Ovary (tissue), 9 donors: ENCODE results near the gene PIGO. TPM values are rescaled to one million over a fixed set of nuclear protein-coding genes. Genes with fewer than 3 reads are reported as not detected.

ENCODE experiments used
- DNase-seq, 5 donors: peaks; one replicate each; pipeline ENCODE4 v3.0.0-alpha.2; 2019 to 2020
- H3K27ac ChIP-seq, 2 donors: fragments of 200-600 bp; one replicate each; pipeline versions ENCODE4 v1.5.1 to v1.8.0; 2019 to 2022
- H3K27me3 ChIP-seq: fragments of 200-600 bp; one replicate; pipeline ENCODE4 v1.8.0; 2022
- H3K36me3 ChIP-seq: fragments of 200-600 bp; sonication (generic); one replicate; pipeline ENCODE4 v1.5.1; 2019
- H3K4me1 ChIP-seq: one replicate; pipeline ENCODE4 v1.8.1; 2013; ENCODE audit warnings: mild to moderate bottlenecking, moderate library complexity; ENCODE audit not compliant: insufficient read depth
- H3K4me3 ChIP-seq: fragments of 200-600 bp; sonication (generic); one replicate; pipeline ENCODE4 v1.5.1; 2017
- H3K9me3 ChIP-seq, 2 donors: fragments of 200-600 bp in 1 of 2; sonication (generic) in 1 of 2; one replicate each; pipeline versions ENCODE4 v1.5.1 to v1.8.1; 2013 to 2019; ENCODE audit warnings: mild to moderate bottlenecking in 1 of 2, moderate library complexity in 1 of 2
- CTCF ChIP-seq, 3 donors: fragments of 450-650 bp in 2 of 3; fragments of 200-600 bp in 1 of 3; IDR thresholded peaks; one replicate each; pipeline versions ENCODE4 v1.5.1 to v1.8.0; 2016 to 2022; ENCODE audit warnings: antibody characterized with exemption in 3 of 3, mild to moderate bottlenecking in 1 of 3
- EP300 ChIP-seq: sonication (generic); formaldehyde crosslinking; IDR thresholded peaks from one replicate; pipeline ENCODE4 v1.6.1; 2017; ENCODE audit warnings: antibody characterized with exemption
- POLR2A ChIP-seq: fragments of 450-650 bp; IDR thresholded peaks from one replicate; pipeline ENCODE4 v1.6.1; 2017; ENCODE audit warnings: antibody characterized with exemption, mild to moderate bottlenecking, moderate library complexity
- WGBS, 3 donors: extraction: QIAGEN DNeasy Blood & Tissue Kit in 1 of 3; methylation state at CpG; one replicate each; pipeline versions ENCODE4 v1.1.5 to v1.1.7; 2013 to 2017; 5-methylcytosine and 5-hydroxymethylcytosine counted together
- intact Hi-C, 4 donors: fragments of 100-400 bp; cut with DNase I; formaldehyde crosslinking; loops; one replicate each; pipeline versions ENCODE4 v1.11.0 to v1.15.1; 2022 to 2023
- polyA plus RNA-seq, 2 donors: library from polyadenylated mRNA; stranded (reverse); fragments of 200-250 nt in 1 of 2; fragments of 350-450 nt in 1 of 2; fragmentation: Illumina TruSeq in 1 of 2; extraction: RNeasy Lipid Tissue Mini Kit (QIAGEN cat#74804) in 1 of 2; gene quantifications; one replicate each; pipeline ENCODE4 v1.2.3, GENCODE V29; 2013 to 2014
- total RNA-seq, 7 donors: library from RNA; depleted of rRNA in 2 of 7; stranded (reverse); fragments of >200 nt in 2 of 7; fragmentation: NEBNext Ultra II Directional in 3 of 7; extraction: Animal tissue kit (Norgen Biotek cat#: 25700) in 3 of 7; gene quantifications; one replicate each; pipeline versions ENCODE4 v1.1.0 to v1.2.4, GENCODE V29; 2016 to 2023
- donor health status: DM: no; HTN: no; CAD: no; lungs with moderate emphysema.
- donor health status: DM: no; HTN: no; CAD: no.
- donor health status: Bipolar disorder and iron deficiency.
- donor health status: DM: yes; HTN: yes; CAD: no.
- donor health status: DM: no; HTN: no; CAD: no.
- donor health status: DM: yes; HTN: yes; CAD: no.

Gene PIGO
- total and polyA plus RNA-seq, 9 donors = 12.9 to 22.8 (median 19.6) TPM

- no peaks in the 10 kb centered on the region for H3K36me3 ChIP-seq
- intact Hi-C loops = no loop called here
- H3K4me1 ChIP-seq = no peaks in the 10 kb centered on the region
- 92 to 95% (median 95%) methylated on average over 9 of the region's 9 CpGs for WGBS, 3 donors
- DNase-seq = no peak
- TF ChIP-seq CTCF (IDR thresholded peaks at IDR 0.05) (no peak), EP300 (no peak), POLR2A (no peak)
- no peak overlapping the region for H3K27ac ChIP-seq
- H3K27me3 ChIP-seq = no peaks in the 10 kb centered on the region
- H3K4me3 ChIP-seq = no peak overlapping the region
- H3K9me3 ChIP-seq = no peaks in the 10 kb centered on the region
Measured at GRCh38 chr9:35056571-35057270, 39.7 kb downstream of the PIGO start.

DNA sequence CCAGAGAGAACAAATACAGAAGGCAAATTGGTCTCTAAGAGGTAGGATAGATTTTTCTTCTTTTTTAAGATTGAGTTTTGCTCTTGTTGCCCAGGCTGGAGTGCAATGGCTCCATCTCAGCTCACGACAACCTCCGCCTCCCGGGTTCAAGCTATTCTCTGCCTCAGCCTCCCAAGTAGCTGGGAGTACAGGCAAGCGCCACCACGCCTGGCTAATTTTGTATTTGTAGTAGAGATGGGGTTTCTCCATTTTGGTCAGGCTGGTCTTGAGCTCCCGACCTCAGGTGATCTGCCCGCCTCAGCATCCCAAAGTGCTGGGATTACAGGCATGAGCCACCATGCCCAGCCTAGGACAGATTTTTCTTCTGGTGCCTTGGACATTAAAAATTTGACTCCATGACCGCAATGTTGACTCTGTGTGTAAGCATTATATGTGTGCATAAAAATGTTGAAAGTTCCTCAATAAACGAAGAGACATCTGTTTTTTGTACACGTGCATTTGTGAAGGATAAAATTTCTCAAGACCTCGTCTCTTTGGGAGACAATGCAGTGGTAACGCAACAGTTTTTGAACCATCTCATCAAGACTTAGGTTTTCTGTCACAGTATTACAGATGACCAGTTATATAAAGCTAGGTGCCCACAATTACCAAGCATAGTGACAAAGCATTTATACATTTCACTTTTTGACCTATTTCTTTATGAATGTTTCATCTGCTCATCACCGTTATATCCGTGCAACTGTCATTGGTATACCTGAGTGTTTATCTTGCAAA is 41.3 kb downstream of the PIGO start:
- no peak for TF ChIP-seq EP300
- no peak for TF ChIP-seq POLR2A
- no peak for TF ChIP-seq CTCF (IDR thresholded peaks at IDR 0.05)
- Histone ChIP-seq H3K27me3 (no peaks in the 10 kb centered on the region), H3K27ac (no peak overlapping the region), H3K36me3 (no peaks in the 10 kb centered on the region), H3K4me3 (no peak overlapping the region), H3K9me3 (no peaks in the 10 kb centered on the region), H3K4me1 (no peaks in the 10 kb centered on the region)
- WGBS, 3 donors = 94 to 95% (median 94%) methylated on average over 14 of the region's 14 CpGs
- DNase-seq = no peak
- intact Hi-C loops = no loop called here

DNA sequence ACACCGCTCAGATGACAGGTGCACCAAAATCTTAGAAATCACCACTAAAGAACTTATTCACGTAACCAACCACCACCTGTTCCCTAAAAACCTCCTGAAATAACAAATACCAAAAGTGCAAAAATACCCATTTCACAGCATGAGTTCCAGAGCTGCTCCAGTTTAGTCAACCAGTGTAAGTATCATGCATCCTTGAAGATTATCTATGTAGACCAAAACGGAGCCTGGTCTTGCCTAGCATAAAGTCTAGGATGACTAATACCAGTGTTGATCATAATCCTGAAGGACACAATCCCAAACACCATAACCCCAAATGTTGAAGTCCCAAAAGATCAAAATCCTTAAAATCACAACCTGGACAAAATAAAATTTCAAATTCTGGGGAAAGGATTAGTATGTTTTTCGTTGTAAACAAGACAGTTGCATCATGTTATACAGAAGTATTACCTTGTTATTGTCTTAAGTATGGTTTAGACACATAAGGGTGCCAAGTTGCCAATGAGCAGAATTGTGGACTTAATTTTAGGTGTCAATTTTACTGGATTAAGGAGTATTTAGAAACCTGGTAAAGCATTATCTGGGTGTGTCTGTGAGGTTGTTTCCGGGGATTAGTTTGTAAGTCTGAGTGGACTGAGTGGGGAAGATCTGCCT is 42.1 kb downstream of the PIGO start:
- H3K36me3 ChIP-seq = no peaks in the 10 kb centered on the region
- TF ChIP-seq POLR2A (no peak), CTCF (IDR thresholded peaks at IDR 0.05) (no peak), EP300 (no peak)
- no peaks in the 10 kb centered on the region for H3K9me3 ChIP-seq
- no peak for DNase-seq
- 64 to 73% (median 67%) methylated on average over 5 of the region's 5 CpGs for WGBS, 3 donors
- no peak overlapping the region for H3K27ac ChIP-seq
- H3K4me1 ChIP-seq = no peaks in the 10 kb centered on the region
- intact Hi-C loops = no loop called here
- no peaks in the 10 kb centered on the region for H3K27me3 ChIP-seq
- H3K4me3 ChIP-seq = no peak overlapping the region

- no peaks in the 10 kb centered on the region for H3K27me3 ChIP-seq
- no peaks in the 10 kb centered on the region for H3K4me1 ChIP-seq
- H3K4me3 ChIP-seq = no peak overlapping the region
- TF ChIP-seq EP300 = no peak
- peak in 1 of 3 donors; percentile 9 for TF ChIP-seq CTCF (IDR thresholded peaks at IDR 0.05)
- TF ChIP-seq POLR2A = no peak
- H3K9me3 ChIP-seq = no peaks in the 10 kb centered on the region
- H3K27ac ChIP-seq = no peak overlapping the region
- 86 to 88% (median 86%) methylated on average over 7 of the region's 7 CpGs for WGBS, 3 donors
- H3K36me3 ChIP-seq = no peaks in the 10 kb centered on the region
- DNase-seq = peak in 2 of 5 donors; percentile 34 to 41
- intact Hi-C loops = no loop called here
Measured at GRCh38 chr9:35051069-35051967, 45.1 kb downstream of the PIGO start.
